Memory B cell (primary cell): Measurements from ENCODE around the gene LBH.

Source experiments
- ATAC-seq: fragments of 150-1000 bp; cut with Tn5 transposase; 2 replicates; pipeline ENCODE4 v1.10.0; 2021; ENCODE audit warnings: low read depth, mild to moderate bottlenecking, moderate library complexity
- DNase-seq, 2 donors: peaks; one replicate each; pipeline ENCODE4 v3.0.0; 2022; ENCODE audit warnings: low spot score in 2 of 2
- H3K27ac Mint-ChIP-seq: one replicate; pipeline ENCODE4 v1.8.0; 2022; ENCODE audit warnings: mild to moderate bottlenecking, moderate library complexity, mixed read lengths
- H3K27me3 Mint-ChIP-seq: one replicate; pipeline ENCODE4 v1.8.0; 2022; ENCODE audit warnings: mixed read lengths
- H3K36me3 Mint-ChIP-seq: one replicate; pipeline ENCODE4 v1.8.0; 2022; ENCODE audit warnings: mild to moderate bottlenecking, mixed read lengths
- H3K4me1 Mint-ChIP-seq: one replicate; pipeline ENCODE4 v1.8.0; 2022; ENCODE audit warnings: mixed read lengths
- H3K4me3 Mint-ChIP-seq: one replicate; pipeline ENCODE4 v1.8.0; 2022; ENCODE audit warnings: mild to moderate bottlenecking, moderate library complexity, mixed read lengths
- H3K9me3 Mint-ChIP-seq: one replicate; pipeline ENCODE4 v1.8.0; 2022; ENCODE audit warnings: mixed read lengths

LBH gene

DNA sequence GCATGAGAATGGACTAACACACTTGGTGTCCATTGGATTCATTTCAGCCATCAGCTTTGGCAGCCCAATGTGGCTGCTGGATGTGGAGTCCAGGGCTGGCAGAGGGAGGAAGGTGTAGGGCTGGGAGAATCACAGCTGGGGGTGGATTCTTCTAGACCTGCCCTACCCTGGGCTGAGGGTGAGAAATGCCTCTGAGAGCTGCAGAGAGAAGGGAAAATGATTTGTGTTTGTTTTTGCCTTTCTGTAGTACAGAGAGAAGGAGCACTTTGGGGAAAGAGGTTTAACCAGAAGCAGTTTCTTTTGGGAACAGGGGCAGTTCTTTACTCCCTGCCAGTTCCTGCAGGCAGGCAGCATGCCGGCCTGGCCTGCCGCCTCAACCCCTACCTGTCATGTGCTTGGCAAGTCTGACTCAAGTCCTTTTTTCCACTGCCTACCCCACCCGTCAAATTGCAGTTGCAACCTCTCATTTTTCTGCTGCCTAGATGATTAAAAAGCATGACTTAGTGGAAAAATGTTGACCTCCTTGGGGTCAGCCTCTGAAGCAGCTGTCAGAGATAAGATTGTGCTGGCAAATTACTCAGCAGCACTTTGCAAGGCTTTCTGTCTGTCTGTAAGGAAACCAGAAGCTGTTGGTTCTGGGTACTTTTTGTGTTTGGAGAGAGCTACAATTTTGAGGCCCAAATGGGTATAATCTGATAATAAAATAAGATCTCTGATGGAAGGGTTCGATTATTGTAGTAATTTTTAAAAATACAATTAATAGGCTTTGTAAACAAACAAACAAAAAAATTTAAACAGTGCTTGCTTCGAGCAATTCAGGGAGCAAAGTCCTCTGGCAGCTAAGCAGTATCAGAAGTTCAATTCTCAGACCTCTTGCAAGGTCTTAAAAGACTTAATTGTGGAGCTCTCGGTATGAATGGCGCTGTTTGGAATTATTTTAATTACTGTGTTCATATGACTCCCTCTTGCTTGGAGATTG, 21.7 kb downstream of the LBH start:
- Mint-ChIP-seq H3K9me3 (no peaks in the 10 kb centered on the region), H3K4me3 (peak overlapping the region; percentile 8), H3K4me1 (peaks cover 36% of the 10 kb centered on the region), H3K36me3 (peaks cover 27% of the 10 kb centered on the region), H3K27ac (peak overlapping the region; percentile 83), H3K27me3 (no peaks in the 10 kb centered on the region)
- DNase-seq = no peak
- no peak for ATAC-seq

DNA sequence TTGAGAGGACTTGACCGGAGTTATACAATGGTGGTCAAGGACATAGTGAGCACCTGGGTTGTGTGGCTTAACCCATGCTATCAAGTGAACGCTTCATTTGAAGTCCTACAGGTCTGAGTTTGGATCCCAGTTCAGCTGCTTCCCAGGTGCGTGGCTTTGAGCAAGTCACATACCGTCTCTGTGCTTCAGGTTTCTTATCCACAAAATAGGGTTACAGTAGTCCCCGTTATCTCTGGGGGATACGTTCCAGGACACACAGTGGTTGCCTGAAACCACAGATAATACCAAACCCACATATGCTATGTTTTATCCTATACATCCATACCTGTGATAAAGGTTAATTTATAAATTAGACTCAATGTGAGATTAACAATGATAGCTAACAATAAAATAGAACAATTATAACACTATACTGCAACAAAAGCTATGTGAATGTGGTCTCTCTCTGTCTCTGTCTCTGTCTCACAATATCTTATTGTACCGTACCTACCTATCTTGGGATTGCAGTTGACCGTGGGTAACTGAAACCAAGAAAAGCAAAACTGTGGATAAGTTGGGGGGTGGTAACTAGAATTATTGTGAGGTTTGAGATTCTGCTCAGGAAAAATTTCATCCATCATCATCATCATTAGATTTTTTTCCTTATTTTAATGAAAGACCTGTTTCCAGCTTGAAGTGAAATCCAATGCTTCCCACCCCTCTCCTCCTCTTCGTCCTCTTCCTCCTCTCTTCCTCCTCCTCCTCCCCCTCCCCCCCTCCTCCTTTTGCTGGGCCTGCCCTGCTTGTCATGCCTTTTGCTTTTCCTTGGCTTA, 22.7 kb downstream of the LBH start:
- H3K36me3 Mint-ChIP-seq = peaks cover 34% of the 10 kb centered on the region
- no peaks in the 10 kb centered on the region for H3K27me3 Mint-ChIP-seq
- no peak for ATAC-seq
- no peak for DNase-seq
- H3K4me1 Mint-ChIP-seq = peaks cover 31% of the 10 kb centered on the region
- H3K27ac Mint-ChIP-seq = peak overlapping the region; percentile 83
- H3K9me3 Mint-ChIP-seq = no peaks in the 10 kb centered on the region
- H3K4me3 Mint-ChIP-seq = no peak overlapping the region

DNA sequence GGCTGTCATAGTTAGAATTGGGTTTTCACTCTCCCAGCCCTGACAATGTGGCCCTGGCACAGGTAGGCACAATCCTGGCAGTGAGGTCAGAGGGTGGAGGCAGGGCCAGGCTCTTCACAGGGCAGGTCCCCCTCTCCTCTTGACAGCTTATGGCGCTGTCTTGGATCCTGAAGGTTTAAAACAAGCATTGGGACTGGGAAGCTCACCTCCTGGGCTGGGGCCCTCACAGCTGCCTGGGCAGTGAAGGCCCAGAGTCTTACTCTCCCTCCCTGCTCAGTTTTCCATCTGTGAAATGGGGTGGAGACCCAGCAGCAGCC, 23.3 kb downstream of the LBH start:
- ATAC-seq (no peak), DNase-seq (no peak)
- H3K27me3 Mint-ChIP-seq = no peaks in the 10 kb centered on the region
- peaks cover 29% of the 10 kb centered on the region for H3K4me1 Mint-ChIP-seq
- H3K36me3 Mint-ChIP-seq = peaks cover 36% of the 10 kb centered on the region
- no peaks in the 10 kb centered on the region for H3K9me3 Mint-ChIP-seq
- no peak overlapping the region for H3K4me3 Mint-ChIP-seq
- H3K27ac Mint-ChIP-seq = no peak overlapping the region

DNA sequence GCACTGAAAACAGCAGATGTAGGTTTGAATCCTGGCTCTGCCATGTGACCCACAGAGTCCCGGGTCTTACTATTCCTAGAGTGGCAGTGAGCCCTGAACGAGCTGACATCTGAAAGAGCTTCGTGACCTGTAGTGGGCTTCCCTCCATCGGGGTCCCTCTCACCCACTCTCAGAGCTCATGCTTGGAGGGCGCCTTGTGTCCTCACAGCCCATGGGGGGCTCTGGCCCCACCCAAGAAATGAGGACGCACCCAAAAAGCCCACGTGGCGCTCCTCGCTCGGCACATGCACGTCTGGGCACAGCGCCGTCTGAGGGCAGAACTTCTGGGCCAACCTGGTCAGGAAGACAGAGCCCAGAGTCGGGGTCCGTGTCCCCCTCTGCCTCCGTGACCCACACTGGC, 23.7 kb downstream of the LBH start:
- no peaks in the 10 kb centered on the region for H3K9me3 Mint-ChIP-seq
- ATAC-seq (no peak), DNase-seq (no peak)
- peaks cover 36% of the 10 kb centered on the region for H3K36me3 Mint-ChIP-seq
- H3K27me3 Mint-ChIP-seq = no peaks in the 10 kb centered on the region
- peaks cover 29% of the 10 kb centered on the region for H3K4me1 Mint-ChIP-seq
- no peak overlapping the region for H3K4me3 Mint-ChIP-seq
- H3K27ac Mint-ChIP-seq = no peak overlapping the region

DNA sequence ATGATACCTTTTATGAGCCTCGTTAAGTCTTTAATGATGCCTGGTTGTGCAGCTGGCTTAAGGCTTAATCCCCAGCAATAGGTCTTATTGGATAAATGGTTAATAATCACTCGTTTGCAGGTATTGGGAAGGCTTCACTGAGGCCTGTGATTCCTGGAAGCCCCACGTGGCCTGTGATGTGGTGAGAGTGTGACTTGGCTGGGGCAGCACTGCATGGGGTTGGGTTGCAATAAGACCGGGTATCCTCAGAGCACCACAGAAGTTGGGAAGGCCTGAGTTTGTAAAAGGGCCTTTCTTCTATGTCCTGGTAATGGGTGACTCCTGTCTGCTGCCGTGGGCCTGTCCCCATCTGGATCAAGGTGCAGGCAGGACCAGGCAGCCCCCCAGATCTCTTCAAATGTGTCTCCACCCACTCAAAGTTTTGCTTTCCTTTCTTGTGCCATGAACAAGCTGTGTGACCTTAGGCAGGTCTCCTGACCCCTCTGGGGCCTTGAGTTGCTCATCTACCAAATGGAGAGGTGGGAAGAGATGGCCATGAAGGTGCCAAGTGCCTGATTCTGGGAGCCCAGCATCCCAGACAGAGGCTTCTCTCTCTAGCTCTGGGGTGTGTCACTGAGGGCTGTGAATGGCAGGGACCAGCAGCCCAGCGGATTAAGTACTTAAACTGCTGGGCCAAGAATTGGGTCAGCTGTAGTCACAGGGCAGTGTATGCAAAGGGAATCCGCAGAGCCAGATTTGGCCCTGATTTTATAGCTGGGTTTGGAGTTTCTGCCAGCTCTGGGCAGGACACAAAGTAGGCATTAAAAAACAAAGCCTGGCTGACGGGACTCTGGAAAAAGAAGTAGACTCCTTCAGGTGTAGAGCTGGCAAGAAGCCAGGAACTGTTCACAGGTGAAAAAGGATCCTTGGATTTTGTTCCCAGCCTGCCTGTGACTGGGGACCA, 24.4 kb downstream of the LBH start:
- ATAC-seq (no peak), DNase-seq (no peak)
- peaks cover 31% of the 10 kb centered on the region for H3K4me1 Mint-ChIP-seq
- H3K4me3 Mint-ChIP-seq = no peak overlapping the region
- H3K36me3 Mint-ChIP-seq = peaks cover 42% of the 10 kb centered on the region
- no peaks in the 10 kb centered on the region for H3K9me3 Mint-ChIP-seq
- no peaks in the 10 kb centered on the region for H3K27me3 Mint-ChIP-seq
- H3K27ac Mint-ChIP-seq = no peak overlapping the region

DNA sequence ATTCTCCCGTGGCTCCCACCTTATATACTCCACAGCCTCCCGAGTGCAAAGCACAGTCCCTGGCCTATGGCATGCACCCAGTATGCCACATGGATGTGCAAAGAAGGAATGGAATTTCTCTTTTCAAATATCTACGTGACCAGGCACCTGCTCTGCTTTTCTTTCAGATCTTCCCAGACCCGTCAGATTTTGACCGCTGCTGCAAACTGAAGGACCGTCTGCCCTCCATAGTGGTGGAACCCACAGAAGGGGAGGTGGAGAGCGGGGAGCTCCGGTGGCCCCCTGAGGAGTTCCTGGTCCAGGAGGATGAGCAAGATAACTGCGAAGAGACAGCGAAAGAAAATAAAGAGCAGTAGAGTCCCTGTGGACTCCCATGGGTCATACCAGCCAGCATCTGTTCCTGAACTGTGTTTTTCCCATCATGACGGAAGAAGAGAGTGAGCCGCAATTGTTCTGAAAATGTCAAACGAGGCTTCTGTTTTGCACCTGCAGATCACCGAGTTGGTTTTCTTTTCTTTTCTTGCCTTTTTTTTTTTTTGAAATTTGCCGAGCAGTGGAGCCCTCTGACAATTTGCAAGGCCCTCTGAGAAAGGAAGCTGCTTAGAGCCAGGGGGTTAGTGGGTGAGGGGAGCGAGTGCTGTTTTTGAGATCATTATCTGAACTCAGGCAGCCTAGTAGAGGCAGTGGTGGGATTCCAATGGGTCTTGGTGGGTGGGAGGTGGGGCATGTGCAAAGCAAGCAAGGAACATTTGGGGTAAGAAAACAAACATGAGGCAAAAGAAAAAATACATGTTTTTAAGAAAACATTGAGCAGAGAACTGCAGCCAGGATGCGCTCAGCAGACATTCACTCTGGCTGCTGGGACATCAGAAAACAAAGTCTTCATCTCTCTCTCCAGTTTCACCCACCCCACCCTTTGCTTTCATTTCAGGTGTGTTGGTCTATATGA, 26.2 kb downstream of the LBH start:
- Mint-ChIP-seq H3K9me3 (peaks cover 3% of the 10 kb centered on the region), H3K4me3 (no peak overlapping the region), H3K36me3 (peaks cover 46% of the 10 kb centered on the region), H3K27ac (peak overlapping the region; percentile 73), H3K4me1 (peaks cover 28% of the 10 kb centered on the region), H3K27me3 (no peaks in the 10 kb centered on the region)
- DNase-seq (no peak), ATAC-seq (no peak)

DNA sequence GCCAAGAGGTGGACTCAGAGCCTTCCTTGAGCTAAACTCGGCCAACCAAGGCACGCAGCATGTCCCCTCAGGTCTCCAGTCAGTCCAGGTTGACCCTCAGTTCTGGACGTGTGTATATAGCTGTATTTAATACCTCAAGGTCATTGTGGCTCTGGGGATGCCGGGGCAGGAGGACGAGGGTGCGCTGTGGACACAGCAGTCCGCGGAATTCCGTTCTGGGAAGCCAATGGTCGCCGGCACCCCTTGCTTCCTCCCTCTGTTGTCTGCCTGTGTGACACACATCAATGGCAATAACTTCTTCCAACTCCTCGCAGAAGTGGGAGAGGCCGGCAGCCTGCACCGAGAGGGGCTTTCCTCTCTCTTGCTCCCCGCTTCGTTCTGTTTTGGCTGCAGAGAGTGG, 27.7 kb downstream of the LBH start:
- ATAC-seq = no peak

DNA sequence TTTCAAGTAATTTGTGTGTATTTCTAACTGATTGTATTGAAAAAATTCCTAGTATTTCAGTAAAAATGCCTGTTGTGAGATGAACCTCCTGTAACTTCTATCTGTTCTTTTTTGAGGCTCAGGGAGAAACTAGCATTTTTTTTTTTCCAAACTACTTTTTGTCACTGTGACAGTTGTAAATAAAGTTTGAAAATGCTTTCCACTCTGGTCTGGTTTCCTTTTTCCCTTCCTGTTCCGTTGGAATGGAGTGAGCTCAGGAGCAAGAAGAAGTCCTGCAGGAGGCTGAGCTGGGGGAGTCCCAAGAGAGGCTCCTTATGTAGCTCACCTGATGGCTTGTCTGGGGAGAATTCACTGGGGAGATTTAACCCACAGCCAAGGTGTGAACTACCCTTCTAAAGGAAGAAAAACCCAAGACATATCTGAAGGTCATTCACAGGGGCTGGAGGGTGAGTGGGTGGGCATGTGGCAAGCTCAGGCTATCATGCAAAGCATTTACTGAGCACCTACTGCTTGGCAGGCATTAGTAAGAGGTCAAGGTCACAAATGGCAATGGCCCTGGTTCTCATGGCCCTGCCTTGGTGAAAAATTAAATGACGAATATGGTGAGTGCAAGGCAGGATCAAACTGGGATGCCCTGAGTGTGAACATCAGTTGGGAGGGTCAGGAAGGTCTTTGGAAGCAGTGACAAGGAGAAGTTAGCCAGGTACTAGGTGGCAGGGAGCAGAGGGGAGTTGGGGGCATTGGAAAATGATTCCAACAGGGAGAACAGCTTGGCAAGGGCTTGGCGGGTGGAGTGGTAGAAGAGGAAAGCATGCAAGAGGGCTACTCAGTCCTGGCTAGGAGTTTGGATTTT, 28.7 kb downstream of the LBH start:
- Mint-ChIP-seq H3K36me3 (peaks cover 48% of the 10 kb centered on the region), H3K27ac (peak overlapping the region; percentile 67), H3K27me3 (no peaks in the 10 kb centered on the region), H3K4me1 (peaks cover 24% of the 10 kb centered on the region), H3K4me3 (no peak overlapping the region), H3K9me3 (peaks cover 5% of the 10 kb centered on the region)
- DNase-seq = no peak
- no peak for ATAC-seq

More for the DNA sequence above, 27.7 kb downstream of the LBH start:
- no peak for DNase-seq
- Mint-ChIP-seq H3K36me3 (peaks cover 48% of the 10 kb centered on the region), H3K9me3 (peaks cover 5% of the 10 kb centered on the region), H3K4me1 (peaks cover 23% of the 10 kb centered on the region), H3K27me3 (no peaks in the 10 kb centered on the region), H3K27ac (no peak overlapping the region), H3K4me3 (no peak overlapping the region)

DNA sequence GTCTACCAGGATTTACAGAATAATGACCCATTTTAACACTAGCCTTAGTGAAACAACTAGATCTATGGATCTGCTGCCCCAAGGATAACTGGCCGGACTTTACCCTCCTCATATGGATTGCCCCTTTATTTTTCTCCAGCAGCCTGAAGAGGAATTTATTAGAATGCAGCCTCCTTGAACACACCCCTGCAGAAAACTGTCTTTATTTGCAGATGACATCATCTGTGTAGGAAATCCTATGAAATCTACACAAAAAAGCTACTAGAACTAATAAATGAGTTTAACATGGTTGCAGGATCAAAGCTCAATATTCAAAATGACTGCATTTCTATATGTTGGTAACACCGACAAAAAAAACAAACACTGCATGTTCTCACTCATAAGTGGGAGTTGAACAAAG, 29.6 kb downstream of the LBH start:
- H3K27ac Mint-ChIP-seq = peak overlapping the region; percentile 67
- ATAC-seq (no peak), DNase-seq (no peak)
- peaks cover 27% of the 10 kb centered on the region for H3K4me1 Mint-ChIP-seq
- no peaks in the 10 kb centered on the region for H3K27me3 Mint-ChIP-seq
- no peak overlapping the region for H3K4me3 Mint-ChIP-seq
- peaks cover 46% of the 10 kb centered on the region for H3K36me3 Mint-ChIP-seq
- H3K9me3 Mint-ChIP-seq = peaks cover 5% of the 10 kb centered on the region

DNA sequence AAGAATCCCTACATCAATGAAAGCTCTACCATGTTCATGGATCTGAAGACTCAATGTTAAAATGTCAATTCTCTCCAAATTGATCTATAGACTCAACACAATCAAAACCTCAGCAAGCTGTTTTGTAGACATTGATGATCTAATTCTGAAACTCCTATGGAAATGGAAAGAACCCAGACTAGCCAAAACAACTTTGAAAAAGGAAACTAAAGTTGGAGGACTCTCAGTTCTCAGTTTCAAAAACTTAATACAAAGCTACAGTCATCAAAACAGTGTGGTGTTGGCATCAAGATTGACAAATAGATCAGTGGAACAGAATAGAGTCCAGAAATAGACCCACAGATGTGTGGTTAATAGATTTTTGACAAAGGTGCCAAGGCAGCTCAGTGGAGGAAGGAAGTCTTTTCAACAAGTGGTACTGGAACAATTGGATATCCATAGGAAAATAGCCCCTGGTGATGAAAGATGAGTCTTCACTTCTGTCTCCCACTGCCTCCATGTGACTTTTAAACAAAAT, 30.4 kb downstream of the LBH start:
- DNase-seq (no peak), ATAC-seq (no peak)
- H3K36me3 Mint-ChIP-seq = peaks cover 44% of the 10 kb centered on the region
- H3K27ac Mint-ChIP-seq = no peak overlapping the region
- H3K9me3 Mint-ChIP-seq = peaks cover 5% of the 10 kb centered on the region
- H3K27me3 Mint-ChIP-seq = no peaks in the 10 kb centered on the region
- H3K4me1 Mint-ChIP-seq = peaks cover 33% of the 10 kb centered on the region
- no peak overlapping the region for H3K4me3 Mint-ChIP-seq

DNA sequence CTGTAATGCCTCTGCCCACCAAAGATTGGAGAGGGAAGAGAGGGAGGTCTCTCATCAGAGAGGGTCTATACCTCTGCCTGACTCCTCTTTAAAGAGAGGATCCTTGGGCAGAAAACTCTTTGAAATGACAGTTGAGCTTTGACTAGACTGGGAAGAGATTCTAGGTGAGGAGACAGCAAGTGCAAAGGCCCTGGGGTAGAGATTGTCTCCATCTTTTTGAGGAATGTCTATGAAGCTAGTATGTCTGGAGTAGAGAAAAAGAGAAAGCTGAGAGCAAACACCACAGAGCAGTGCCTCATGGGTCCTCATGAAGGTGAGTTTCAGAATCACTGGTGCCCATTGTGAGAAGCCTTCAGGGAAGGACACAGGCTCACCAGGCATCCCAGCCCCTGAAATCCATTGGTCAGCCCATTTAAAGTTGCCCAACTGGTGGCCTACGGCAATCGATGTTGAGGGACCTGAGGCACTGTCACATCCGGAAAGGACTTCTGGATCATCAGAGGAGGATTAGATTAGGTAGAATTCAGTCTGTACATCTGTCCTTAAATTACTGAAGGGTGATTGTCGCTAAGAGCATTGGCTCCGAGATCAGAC, 31.5 kb downstream of the LBH start:
- H3K9me3 Mint-ChIP-seq = peaks cover 5% of the 10 kb centered on the region
- H3K27me3 Mint-ChIP-seq = no peaks in the 10 kb centered on the region
- H3K4me1 Mint-ChIP-seq = peaks cover 41% of the 10 kb centered on the region
- ATAC-seq (no peak), DNase-seq (no peak)
- H3K27ac Mint-ChIP-seq = peak overlapping the region; percentile 14
- no peak overlapping the region for H3K4me3 Mint-ChIP-seq
- peaks cover 36% of the 10 kb centered on the region for H3K36me3 Mint-ChIP-seq

DNA sequence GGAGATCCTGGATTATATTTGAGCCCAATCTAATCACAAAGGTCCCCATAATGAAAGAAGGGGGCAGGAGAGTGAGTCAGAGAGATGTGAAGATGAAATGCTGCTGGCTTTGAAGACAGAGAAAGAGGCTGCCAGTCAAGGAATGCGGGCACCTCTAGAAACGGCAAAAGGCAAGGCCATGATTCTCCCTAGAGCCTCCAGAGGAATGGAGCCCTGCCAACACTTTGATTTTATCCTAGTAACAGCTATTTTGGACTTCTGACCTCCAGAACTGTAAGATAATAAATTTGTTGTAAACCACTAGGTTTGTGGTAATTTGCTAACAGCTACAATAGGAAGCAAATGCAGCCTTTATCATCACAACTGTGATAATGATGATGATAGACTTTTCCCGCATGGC, 32.9 kb downstream of the LBH start:
- Mint-ChIP-seq H3K4me1 (peaks cover 44% of the 10 kb centered on the region), H3K27ac (no peak overlapping the region), H3K27me3 (no peaks in the 10 kb centered on the region), H3K36me3 (peaks cover 22% of the 10 kb centered on the region), H3K4me3 (no peak overlapping the region), H3K9me3 (peaks cover 5% of the 10 kb centered on the region)
- no peak for DNase-seq
- no peak for ATAC-seq
